NCI-H774 (cell line): ENCODE measurements around the gene OGDH.
"Not testable (repeated sequence)": the region's sequence is repeated elsewhere in the genome, so short reads cannot be mapped to it uniquely, and the experiment has no call there.

ENCODE experiments used
- DNase-seq: peaks from one replicate; lab custom pipeline; 2025; lab: John Stamatoyannopoulos, UW

The OGDH gene

GRCh38 chr7:44707558-44708230 is 101.3 kb downstream of the OGDH start:
- no peak for DNase-seq

GRCh38 chr7:44709011-44709915 is 102.8 kb downstream of the OGDH start:
- DNase-seq: no peak

- no peak for DNase-seq
These were observed 103.6 kb downstream of the OGDH start for GRCh38 chr7:44709945-44710596.

DNA sequence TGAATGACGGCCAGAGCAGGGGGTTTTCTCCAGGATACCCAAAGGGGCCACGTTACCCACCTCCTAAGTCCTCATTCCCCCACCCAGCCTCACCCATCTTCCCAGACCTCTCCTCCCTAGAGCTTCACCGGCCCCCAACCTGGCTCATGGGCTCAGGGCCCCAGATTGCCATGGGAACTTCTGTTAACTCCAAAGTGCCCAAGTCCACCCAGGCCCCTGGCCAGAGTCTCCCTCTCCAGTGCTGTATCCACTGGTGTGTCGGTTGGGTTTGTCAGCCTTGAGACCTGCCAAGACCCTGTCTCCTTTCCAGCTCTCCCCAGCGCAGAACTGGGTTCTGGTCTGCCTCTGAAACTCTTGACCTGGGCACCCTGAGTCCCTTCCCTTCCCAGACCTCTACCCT is 105.1 kb downstream of the OGDH start:
- no peak for DNase-seq

- no peak for DNase-seq
These were observed 105.6 kb downstream of the OGDH start for GRCh38 chr7:44712012-44712411.

DNA sequence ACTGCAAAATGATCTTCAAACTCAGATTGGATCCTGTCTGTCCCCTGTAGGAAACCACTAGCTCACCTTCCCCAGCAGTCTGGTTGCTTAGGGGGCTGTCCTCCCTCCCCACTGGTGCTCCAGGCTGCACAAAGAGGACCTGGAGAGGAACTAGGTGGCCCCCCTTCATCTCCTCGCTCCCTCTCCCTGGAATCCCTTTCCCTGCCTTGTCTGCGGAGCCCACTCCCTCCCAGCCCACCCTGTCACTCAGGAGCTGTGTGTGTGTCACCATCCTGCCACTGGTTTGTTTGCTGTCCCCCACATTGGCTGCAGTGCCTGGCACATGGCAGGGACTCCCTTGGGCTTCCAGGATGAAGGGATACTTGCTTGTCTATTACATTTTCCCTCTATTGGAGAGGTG is 106.7 kb downstream of the OGDH start:
- DNase-seq: no peak

- DNase-seq: no peak
These were observed 107.4 kb downstream of the OGDH start for GRCh38 chr7:44713680-44714335.

DNA sequence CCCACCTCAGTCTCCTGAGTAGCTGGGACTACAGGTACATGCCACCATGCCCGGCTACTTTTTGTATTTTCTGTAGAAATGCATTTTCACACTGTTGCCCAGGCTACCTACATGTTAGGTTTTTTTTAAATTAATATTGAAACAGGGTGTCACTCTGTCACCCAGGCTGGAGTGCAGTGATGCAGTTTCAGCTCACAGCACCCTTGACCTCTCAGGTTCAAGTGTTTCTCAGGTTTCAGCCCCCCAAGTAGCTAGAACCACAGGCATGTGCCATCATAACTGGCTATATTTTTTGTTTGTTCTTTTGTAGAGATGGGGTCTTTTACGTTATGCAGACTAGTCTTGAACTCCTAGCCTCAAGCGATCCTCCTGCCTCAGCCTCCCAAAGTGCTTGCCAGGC is 109.8 kb downstream of the OGDH start:
- no peak for DNase-seq

- DNase-seq: no peak
These were observed 113.9 kb downstream of the OGDH start for GRCh38 chr7:44720301-44720700.

- DNase-seq: no peak
These were observed 117.8 kb downstream of the OGDH start for GRCh38 chr7:44724276-44724675.

DNA sequence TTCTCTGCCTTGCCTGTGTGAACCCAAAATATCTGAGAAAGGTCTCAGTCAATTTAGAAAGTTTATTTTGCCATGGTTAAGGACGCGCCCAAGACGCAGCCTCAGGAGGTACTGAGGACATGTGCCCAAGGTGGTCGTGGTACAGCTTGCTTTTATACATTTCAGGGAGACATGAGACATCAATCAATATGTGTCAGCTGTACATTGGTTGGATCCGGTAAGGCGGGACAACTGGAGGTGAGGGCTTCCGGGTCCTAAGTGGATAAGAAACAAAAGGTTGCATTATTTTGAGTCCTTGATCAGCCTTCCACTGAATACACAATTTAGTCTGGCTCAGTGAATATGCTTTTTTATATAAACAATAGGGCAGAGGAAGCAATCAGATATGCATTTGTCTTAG is 119.8 kb downstream of the OGDH start:
- DNase-seq: not testable (repeated sequence)

DNA sequence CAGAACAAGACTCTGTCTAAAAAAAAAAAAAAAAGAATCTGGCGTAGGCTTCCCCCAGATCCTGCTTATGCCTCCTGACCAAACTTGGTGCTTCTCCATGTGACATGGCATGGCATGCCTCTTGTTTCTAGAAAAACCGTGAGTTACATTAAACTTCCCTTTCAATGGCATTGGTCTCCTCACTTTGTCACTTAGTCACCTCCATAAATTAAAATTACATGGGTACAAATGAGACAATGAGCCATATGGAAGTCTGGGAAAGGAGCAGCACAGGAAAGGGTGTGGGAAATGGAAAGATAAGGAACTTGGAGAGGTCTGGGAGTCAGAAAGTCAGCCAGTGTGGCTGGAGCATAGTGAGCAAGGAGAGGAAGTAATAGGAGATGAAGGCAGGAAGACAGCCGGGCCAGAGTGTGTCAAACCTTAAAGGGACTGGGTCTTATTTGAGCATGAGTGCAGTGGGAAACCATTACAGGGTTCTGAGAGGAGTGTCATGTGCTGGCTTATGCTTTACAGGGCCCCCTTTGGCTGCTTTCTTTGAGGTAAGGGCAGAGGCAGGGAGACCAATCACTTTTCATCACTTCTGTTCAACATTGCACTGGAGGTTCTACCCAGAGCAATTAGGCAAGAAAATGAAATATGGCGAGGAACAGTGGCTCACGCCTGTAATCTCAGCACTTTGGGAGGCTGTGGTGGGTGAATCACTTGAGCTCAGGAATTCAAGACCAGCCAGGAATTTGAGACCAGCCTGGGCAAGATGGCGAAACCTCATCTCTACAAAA is 120.9 kb downstream of the OGDH start:
- DNase-seq: no peak

- no peak for DNase-seq
These were observed 121.5 kb downstream of the OGDH start for GRCh38 chr7:44727937-44728262.

- no peak for DNase-seq
These were observed 123.6 kb downstream of the OGDH start for GRCh38 chr7:44729949-44730590.

GRCh38 chr7:44732971-44733370 is 126.5 kb downstream of the OGDH start:
- not testable (repeated sequence) for DNase-seq

DNA sequence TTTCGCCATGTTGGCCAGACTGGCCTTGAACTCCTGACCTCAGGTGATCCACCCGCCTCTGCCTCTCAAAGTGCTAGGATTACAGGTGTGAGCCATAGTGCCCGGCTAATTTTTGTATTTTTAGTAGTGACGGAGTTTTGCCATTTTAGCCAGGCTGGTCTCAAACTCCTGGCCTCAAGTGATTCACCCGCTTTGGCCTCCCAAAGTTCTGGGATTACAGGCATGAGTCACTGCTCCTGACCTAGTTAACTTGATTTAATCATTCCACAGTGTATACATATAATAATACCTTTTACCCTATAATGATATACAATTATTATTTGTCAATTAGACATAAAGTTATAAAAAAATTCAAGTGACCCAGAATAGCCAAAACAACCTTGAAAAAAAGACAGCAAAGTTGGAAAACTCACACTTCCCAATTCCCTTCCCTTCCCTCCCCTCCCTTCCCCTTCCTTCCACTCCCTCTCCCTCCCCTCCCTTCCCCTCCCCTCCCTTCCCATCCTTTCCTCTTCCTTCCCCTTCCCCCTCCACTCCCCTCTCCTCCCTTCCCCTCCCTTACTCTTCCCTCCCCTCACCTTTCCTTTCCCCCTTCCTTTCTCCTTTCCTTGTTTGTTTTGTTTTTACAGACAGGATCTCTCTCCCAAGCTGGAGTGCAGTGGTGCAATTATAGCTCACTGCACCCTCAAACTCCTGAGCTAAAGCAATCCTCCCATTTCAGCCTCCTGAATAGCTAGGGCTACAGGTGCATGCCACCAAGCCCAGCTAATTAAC is 127.5 kb downstream of the OGDH start:
- no peak for DNase-seq

DNA sequence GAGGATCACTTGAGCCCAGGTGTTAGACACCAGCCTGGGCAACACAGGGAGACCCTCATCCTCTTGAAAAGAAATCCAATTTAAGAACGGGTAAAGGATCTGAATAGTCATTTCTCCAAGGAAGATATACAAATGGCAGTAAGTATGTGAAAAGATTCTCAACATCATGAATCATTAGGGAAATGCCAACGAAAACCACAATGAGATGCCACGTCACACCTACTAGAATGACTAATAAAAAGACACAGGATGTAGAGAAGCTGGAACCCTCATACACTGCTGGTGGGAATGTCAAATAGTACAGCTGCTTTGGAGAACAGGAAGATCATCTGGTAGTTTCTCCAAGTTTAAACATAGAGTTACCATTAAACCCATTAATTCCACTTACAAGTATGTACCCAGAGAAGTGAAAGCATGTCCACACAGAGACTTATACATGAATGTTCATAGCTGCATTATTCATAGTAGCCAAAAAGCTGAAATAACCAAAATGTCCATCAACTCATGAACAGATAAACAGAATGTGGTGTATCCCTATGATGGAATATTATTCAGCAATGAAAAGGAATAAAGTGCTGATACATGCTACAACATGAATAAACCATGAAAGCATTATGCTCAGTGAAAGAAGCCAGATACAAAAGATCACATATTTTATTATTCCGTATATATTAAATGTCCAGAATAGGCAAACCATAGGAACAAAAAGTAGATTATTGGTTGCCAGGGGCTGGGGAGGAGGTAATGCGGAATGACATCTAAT is 129.2 kb downstream of the OGDH start:
- DNase-seq: no peak

DNA sequence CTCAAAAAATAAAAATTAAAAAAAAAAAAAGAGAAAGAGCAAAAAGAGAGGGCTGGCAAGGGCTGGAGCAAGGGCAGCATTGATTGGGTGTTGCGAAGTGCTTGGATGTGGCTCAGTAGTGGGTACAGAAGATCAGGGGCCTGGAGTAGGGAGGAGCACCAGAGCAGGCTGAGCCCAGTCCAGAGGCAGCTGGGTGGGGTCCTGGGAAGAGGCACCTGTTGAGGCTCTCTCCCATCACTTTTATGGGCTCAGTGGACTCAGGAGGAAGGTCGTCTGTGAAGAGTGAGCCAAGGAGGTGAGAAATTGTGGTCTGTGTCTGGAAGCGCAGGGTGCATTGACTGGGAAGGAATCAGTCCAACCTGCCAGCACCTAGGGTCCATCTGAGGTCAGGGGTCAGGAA is 130.5 kb downstream of the OGDH start:
- DNase-seq: no peak

DNA sequence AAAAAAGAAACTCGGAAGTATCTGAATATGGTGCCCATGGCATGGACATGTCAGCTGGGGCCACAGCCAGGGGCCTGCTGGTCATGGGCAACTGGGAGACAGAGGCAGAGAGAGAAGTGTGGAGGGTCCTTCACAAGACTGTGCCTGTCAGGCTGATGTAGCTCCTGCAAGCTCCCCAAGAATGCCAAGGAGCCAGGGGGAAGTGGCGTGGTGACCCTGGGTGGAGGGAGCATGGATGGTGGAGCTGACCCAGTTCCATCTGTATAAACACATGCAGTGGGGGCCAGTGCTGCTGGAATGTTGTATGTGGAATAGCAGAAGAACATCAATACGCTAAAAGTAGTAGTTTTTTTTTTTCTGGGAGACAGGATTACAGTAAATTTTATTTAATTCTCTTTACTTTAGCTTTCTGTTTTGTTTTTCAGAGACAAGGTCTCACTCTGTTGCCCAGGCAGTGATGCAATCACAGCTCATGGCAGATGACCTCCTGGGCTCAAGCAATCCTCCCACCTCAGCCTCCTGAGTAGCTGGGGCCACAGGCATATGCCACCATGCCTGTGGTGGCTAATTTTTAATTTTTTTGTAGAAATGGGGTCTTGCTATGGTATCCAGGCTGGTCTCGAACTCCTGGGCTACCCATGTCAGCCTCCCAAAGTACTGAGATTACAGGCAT is 131.8 kb downstream of the OGDH start:
- DNase-seq: no peak
